GM18511 (cell line): Measurements from ENCODE around the gene TMEM125.

Experiments used
- ATAC-seq: cut with Tn5 transposase; IDR thresholded peaks from one replicate; pipeline ENCODE4 v1.9.1; 2021; ENCODE audit warnings: mild to moderate bottlenecking, moderate library complexity; ENCODE audit not compliant: unreplicated experiment

TMEM125 gene

DNA sequence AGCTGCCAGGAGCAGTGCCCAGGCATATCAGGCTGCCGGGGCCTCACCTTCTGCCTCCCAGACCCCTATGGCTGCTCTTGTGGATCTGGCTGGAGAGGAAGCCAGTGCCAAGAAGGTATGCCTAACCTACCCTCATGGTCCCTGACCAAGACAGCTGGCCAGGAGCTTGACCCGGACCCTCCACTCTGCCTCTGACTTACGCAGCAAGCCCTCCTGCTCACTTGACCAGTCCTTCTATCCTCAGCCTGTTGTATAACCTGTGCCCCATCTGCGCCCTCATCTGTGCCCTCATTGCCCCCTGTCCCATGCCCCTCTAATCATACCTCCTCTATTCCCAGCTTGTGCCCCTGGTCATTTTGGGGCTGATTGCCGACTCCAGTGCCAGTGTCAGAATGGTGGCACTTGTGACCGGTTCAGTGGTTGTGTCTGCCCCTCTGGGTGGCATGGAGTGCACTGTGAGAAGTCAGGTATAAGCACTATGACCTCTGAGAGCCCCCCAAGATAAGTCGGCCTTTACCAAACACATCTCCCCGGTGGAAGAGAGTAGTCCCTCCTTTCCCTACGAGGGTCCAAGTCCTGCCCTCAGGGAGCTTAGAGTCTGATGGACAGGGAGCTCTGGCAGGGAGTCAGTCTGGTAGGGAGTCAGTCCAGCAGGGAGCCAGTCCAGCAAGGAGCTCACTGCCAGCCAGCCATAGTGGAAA is 37.8 kb downstream of the TMEM125 start:
- ATAC-seq = no peak

DNA sequence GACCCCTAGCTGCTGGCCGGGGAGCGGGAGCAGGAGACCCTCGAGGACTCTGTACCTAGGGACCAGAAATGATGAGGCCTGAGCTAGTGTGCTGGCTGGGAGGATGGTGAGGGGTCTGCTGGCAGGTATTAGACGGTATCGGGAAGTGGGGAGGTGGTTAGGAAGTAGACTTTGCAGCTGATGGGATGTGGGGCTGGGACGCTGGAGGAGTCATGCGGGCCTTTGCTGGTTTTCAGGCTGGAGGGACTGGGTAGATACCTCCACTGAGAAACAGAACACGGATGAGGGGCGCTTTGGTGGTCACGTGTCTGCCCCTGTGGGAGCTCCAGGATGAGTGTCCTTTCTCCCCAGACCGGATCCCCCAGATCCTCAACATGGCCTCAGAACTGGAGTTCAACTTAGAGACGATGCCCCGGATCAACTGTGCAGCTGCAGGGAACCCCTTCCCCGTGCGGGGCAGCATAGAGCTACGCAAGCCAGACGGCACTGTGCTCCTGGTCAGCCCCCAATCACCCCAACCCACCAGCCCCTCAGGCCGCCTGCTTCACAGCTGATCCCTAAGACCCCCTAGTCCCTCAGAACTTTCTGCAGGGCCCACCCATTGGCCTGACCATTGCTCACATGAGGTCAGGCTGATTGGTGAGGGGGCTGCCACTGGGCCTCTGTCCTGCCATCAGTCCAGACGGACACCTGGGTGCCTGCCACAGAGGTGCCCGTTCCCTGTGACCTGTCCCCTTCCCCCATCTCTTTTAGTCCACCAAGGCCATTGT is 39.0 kb downstream of the TMEM125 start:
- ATAC-seq = no peak

DNA sequence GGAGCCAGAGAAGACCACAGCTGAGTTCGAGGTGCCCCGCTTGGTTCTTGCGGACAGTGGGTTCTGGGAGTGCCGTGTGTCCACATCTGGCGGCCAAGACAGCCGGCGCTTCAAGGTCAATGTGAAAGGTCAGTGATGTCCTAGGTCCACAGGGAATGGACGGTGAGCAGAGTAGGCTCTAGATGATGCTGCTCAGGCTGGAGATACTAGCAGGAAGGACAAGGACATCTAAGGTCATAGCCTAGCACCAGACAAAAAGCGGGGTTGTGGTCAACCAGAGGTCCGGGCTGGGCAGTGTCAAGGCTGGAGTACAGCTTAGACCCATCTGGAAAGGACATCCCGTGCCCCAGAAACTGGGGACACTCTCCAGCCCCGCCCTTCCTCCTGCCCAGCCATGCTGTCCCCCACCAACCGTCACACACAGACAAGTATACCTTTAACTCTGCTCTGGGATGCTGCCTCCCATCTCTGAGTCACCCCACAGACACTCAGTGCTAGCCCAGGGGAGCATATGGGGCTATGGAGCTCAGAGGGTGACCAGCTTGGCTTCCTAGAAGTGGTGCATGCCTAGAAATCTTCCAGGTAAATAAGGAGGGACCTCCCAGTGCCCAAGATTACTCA is 39.7 kb downstream of the TMEM125 start:
- no peak for ATAC-seq

DNA sequence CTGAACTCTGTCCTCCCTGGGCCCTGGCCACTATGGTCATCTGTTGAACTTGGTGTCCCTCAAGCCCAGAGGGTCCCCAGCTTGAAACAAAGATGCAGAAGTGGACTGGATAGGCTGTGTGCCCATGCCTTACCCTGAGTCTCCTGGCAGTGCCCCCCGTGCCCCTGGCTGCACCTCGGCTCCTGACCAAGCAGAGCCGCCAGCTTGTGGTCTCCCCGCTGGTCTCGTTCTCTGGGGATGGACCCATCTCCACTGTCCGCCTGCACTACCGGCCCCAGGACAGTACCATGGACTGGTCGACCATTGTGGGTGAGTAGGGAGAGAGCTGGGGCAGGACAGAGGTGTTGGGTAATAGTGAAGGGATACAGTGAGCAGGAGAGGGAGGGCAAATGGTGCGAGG is 41.7 kb downstream of the TMEM125 start:
- no peak for ATAC-seq

DNA sequence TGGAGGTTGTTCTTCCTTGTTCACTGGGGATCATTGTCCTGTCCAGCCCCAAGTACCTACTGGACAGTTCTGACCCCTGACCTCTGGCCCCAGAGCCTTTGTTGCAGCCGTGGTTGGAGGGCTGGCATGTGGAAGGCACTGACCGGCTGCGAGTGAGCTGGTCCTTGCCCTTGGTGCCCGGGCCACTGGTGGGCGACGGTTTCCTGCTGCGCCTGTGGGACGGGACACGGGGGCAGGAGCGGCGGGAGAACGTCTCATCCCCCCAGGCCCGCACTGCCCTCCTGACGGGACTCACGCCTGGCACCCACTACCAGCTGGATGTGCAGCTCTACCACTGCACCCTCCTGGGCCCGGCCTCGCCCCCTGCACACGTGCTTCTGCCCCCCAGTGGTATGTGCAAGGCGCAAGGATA is 42.4 kb downstream of the TMEM125 start:
- no peak for ATAC-seq

DNA sequence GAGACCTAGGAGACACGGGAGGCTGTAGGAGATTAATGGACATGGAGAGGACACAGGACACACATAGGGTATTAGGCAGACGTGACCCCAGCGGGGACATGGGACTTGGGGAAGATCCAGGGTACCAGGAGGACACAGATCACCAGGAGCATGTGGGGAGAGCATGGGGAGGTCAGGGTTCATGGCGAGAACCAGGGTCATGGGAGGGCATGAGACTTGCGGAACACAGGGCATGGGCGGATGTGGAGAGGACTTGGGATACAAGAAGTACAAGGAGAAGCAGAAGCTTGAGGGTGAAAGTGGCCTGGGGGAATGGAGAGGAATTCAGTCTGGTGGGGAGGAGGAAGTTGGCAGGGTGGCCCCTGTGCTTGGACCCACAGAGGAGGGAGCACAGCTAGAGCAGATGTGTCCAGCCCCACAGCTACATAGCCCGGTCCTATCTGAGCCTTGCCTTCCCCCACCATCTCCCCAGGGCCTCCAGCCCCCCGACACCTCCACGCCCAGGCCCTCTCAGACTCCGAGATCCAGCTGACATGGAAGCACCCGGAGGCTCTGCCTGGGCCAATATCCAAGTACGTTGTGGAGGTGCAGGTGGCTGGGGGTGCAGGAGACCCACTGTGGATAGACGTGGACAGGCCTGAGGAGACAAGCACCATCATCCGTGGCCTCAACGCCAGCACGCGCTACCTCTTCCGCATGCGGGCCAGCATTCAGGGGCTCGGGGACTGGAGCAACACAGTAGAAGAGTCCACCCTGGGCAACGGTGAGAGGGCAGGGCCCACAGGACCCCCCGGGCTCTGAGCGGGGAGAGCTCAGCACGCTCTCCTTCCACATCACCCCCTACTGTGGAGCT is 43.1 kb downstream of the TMEM125 start:
- ATAC-seq = no peak

DNA sequence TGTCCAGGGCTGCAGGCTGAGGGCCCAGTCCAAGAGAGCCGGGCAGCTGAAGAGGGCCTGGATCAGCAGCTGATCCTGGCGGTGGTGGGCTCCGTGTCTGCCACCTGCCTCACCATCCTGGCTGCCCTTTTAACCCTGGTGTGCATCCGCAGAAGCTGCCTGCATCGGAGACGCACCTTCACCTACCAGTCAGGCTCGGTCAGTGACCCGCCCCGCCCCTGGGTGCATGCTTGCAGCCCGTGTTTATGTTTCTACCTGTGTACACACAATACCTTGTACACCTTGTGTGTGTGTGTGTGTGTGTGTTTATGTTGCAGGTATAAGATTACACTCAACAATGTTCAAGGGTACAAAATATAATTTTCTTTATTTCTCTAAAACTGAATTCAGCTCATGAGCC is 44.0 kb downstream of the TMEM125 start:
- no peak for ATAC-seq

DNA sequence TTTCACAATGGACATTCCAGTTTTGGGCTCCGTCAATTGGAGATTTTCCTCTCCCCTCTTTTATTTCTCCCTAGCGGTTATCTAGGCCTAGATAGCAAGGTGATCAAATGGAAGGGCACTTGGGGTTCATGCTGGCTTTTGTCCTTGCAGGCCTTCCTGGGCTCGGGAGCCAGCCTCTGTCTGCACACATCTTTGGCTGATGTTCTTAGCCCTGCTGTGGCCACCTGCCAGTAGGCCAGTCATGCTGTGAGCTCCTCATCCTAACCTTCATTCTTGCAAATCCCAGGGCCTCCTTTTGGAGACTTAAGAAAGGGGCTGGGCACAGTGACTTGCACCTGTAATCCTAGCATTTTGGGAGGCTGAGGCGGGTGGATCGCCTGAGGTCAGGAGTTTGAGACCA is 44.5 kb downstream of the TMEM125 start:
- no peak for ATAC-seq

DNA sequence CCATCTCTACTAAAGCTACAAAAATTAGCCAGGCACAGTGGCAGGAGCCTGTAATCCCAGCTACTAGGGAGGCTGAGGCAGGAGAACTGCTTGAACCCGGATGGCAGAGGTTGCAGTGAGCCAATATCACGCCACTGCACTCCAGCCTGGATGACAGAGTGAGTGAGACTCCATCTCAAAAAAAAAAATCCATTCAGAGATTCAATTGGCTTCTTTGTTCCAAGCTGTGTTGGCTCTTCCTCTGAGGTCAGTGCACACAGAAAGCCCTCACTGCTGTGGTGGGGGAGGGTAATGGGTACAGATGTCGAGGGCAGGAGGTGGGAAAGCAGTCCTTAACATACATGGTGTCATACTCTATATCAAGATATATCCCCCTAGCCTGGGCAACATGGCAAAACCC is 45.7 kb downstream of the TMEM125 start:
- ATAC-seq = no peak

DNA sequence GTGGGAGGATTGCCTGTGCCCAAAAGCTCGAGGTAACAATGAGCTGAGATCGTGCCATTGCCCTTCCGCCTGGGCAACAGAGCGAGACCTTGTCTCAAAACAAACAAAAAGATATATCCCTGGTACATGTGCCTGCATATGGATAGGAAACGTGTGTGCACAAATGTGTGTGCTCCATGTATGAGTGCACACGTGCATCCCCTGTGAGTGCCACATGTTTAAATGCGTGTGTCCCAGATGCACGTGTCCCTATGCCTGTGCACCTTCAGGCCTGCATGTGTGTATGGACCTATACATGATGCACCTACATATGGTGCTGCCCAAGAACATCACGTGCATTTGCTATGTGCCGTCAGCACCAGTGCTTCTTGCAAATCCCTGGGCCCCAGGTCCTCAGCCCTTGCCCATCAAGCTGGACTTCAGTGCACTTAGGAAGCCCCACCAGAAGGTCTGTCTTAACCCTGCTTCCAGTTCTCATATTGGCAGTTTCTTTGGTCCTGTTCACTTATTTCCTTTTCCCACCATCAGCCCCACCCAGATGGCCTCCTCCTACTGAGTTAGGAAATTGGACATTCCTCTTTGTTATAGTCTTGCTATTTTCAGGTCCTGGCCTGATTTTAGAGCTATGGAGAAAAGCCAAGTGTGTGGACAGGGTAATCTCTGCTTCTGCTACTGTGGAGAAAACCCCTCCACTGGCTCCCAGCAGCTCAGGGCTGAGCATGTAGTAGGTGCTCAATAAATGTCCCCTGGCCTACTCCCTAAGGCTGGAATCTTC is 46.4 kb downstream of the TMEM125 start:
- no peak for ATAC-seq

DNA sequence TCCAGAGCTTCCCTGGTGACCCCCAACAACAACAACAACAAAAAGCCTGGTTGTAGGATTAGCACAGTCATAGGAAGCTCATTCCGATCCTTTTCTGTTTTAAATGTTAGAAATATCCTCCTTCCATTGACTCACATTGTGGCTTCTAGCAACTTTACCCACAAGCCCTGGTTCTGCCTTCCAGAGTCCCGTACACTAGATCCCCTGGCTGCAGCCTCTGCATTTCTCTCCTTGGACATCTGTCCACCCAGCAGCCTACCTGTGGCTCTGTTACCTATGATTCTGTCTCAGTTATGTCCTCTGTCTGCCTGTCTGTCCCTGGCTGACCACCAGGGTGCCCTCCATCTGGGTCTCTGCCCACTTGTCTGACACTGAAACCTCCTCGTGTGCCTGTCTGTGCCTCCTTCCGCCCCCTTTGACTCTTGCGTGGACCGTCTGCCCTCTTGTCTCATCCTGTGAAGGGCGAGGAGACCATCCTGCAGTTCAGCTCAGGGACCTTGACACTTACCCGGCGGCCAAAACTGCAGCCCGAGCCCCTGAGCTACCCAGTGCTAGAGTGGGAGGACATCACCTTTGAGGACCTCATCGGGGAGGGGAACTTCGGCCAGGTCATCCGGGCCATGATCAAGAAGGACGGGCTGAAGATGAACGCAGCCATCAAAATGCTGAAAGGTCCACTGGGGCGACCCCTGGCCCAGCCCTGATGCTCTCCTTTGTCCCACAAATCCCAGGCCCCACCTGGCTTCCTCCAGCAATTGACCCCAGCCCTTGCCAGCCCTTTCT is 47.1 kb downstream of the TMEM125 start:
- ATAC-seq = no peak

DNA sequence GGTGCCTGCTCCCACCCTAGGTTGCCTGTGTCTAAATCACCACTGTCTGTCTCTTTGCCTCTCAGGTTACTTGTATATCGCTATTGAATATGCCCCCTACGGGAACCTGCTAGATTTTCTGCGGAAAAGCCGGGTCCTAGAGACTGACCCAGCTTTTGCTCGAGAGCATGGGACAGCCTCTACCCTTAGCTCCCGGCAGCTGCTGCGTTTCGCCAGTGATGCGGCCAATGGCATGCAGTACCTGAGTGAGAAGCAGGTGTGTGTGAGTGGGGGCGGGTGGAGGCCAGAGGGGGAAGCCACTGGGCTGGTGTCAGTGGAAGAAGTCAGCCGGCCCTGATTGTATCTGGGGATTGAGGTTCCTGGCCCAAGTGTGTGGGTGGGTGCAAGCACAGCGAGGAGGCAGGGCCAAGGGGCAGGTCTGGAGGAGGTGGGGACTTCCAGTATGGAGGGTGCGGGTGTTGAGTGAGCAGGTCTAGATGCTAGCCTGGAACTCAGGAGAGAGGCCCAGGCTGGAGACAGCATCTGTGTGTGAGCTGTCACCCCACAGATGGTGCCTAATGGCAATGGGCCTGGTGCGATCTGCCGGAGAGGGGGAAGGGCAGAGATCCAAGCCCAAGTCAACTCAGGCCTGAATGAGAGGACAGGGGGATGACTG is 48.2 kb downstream of the TMEM125 start:
- no peak for ATAC-seq

DNA sequence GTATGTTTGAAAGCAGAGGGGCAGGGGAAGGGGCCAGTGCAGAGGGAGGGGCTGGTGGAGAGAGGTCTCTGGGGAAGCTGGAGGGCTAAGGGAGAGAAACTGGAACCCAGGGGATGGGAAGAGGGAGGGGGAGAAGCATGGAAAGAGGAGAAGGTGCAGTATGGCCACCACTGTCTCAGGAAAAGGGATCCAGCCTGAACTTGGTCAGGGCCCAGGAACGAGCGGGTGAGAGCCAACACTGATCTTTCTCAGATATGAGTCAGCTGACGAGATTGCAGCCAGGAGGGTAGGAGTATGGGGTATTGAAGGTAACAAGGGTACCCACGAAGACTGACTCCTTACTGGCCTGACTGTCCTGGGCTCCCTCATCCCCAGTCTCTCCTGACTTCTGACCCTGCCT is 49.0 kb downstream of the TMEM125 start:
- ATAC-seq = no peak

DNA sequence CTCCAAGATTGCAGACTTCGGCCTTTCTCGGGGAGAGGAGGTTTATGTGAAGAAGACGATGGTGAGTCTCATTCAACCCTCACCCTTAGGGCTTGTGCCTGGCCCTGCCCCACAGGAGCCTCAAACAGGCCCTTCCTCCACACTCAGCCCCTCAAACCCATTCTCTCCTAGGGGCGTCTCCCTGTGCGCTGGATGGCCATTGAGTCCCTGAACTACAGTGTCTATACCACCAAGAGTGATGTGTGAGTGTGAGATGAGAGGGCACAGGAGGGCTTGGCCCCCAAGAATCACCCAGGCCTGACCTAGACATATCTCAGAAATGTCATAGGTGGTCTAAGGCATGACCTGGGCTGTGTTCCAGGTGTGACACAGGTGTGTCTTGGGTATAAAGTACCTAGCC is 49.5 kb downstream of the TMEM125 start:
- ATAC-seq = no peak

DNA sequence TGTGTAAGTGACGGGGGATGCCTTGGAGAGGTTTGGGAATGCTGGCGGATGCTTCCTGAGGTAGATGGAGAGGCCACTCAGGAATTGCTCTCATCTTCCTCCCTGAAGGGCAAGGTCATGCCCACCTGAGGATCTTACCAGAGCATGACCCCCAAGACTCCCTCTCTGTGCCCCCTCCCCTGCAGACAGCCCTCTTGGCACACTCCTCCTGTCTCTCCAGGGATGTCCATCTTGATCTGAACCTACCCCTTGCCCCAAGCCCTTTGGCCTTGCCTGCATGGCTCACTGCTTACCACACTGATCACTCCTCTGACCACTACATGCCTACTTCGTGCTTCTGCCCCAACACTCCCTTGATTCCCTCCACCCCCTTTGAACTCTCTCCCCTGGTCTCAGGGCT is 50.0 kb downstream of the TMEM125 start:
- ATAC-seq = no peak

DNA sequence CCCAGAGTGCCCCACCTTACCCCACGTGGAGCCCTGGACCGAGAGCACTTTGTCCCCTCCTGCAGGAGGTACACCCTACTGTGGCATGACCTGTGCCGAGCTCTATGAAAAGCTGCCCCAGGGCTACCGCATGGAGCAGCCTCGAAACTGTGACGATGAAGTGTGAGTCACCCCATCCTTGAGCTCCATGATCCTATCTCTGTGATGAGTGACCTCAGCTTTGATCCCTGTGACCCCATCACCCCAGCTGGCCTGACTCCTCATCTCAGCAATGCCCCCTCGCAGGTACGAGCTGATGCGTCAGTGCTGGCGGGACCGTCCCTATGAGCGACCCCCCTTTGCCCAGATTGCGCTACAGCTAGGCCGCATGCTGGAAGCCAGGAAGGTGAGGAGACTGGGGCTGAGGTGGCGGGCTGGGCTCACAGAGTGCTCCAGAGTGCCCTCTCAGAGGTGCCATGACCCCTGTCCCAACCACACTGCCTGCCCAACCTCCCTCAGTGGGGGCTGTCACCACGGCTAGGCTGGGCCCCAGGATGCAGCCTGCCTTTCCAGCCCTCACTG is 51.6 kb downstream of the TMEM125 start:
- ATAC-seq = no peak

DNA sequence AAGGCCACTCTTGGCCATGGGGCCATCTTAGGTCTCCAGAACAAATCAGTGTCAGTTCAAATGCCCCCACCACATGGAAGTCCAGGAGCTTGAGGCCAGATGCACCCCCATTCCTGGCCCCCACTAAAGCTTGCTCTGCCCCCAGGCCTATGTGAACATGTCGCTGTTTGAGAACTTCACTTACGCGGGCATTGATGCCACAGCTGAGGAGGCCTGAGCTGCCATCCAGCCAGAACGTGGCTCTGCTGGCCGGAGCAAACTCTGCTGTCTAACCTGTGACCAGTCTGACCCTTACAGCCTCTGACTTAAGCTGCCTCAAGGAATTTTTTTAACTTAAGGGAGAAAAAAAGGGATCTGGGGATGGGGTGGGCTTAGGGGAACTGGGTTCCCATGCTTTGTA is 52.7 kb downstream of the TMEM125 start:
- no peak for ATAC-seq
